DMS53 (cell line): ENCODE data around the gene ATP13A4.
"Not testable (repeated sequence)": the region's sequence is repeated elsewhere in the genome, so short reads cannot be mapped to it uniquely, and the experiment has no call there.

Experiments used
- DNase-seq: peaks from one replicate; lab custom pipeline; 2025; lab: John Stamatoyannopoulos, UW

ATP13A4 gene

DNA sequence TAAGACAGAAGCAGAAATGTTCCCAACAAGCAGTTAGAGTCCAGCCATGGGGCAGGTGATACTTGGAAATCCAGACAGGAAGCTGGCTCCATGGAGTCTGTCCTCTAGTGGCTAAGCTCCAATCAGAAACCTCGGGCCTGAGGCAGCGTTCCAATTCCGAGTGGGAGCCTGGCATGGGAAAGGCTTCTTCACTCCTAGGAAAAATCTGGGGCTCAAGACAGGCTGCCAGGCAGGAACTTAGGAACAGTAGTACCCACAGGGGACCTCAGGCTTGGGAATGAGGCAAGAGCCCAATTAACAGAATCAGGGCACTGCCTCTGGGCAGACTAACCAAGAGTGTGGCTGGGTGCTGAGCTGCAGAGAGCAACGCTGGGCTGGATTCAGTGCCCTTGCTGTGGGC lies 6.2 kb upstream of the ATP13A4 start:
- no peak for DNase-seq

DNA sequence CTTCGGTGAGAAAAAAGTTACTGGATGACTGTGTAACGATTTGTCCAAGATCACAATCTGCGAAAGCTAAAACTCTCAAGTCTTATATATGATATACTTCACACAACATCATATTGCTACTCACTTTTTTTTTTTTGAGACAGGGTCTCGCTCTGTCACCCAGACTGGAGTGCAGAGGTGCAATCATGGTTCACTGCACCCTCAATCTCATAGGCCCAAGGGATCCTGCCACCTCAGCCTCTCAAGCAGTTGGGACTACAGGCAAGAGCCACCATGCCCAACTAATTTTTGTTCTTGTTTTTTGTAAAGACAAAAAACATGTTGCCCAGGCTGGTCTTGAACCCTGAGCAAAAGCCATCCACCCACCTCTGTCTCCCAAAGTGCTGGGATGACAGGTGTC lies 5.4 kb upstream of the ATP13A4 start:
- DNase-seq = no peak

- DNase-seq = no peak
These were observed 4.4 kb upstream of the ATP13A4 start for GRCh38 chr3:193559100-193559499.

DNA sequence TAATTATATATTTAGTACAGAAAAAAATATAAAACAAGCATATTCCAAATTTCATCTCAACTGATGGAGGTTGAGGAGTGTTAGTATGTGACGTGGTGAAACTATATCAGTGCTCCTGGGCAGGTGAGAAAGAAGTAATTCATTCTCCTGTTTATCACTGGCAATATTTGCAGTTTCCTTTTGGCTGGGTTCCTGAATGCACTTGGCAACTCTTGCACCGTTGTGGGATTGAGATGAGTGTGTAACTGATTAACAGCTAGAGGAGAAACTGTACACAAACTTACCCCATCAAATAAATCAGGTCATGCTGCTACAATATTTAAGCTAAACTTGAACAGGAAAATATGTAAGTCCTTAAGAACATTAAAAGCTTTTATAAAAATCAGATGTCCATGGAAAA lies 2.1 kb upstream of the ATP13A4 start:
- DNase-seq = peak; percentile 74

DNA sequence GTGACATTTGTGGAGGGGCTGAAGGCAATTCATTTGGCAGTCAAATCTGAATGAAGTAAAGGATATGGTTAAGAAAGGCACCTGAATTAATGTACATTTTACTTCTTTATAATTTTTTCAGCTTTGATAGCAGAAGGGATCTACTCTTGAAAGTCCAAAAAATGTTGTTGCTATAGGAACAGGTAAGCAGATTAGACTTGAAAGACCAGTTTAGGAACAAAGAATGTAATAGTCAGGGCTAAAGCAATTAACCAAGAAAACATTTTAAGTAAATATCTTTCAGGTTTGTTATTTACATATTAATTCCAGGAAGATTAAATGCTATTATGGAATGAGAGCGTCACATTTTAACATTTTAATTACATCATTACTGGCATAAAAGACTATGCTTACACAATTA lies 1.1 kb downstream of the ATP13A4 start:
- peak; percentile 37 for DNase-seq

DNA sequence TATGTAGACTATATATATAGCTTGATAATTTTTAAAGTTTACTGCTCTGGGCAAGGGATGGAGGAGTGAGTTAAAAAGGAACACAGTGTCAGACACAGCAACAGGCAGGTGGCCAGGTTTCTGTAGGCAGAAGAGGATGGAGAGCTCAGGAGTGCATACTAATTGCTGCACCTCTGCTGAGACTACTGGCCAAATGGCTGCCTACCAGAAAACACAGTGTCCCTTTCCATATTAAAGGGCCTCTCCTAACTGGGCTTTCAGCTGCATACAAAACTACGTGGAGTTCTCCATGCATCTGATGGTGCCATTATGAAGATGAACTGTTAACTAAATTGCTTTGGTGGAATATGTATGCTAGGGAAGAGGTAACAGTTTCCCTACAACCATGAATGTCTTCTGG lies 1.8 kb downstream of the ATP13A4 start:
- peak; percentile 4 for DNase-seq

DNA sequence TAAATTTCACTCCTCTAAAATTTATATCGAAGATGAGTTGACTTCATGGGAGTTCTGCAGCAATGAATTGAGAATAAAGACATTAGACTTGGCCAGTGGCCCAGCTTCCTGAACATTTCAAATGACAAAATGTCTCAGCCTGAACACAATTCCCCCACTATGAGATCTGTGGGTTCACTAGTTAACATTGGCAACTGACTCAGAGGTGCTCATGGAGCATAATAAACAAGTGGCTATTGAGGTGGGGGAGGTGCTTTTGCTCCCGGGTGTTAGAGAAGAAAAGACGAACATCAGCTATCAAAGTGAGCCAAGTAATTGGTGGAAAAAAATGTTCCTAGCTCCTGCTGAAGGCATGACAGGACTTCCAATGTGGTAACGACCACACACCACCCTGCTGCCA lies 6.3 kb downstream of the ATP13A4 start:
- DNase-seq = no peak

GRCh38 chr3:193546129-193546528 lies 8.6 kb downstream of the ATP13A4 start:
- DNase-seq = no peak

GRCh38 chr3:193545304-193545703 lies 9.4 kb downstream of the ATP13A4 start:
- no peak for DNase-seq

- no peak for DNase-seq
These were observed 10.4 kb downstream of the ATP13A4 start for GRCh38 chr3:193544289-193544688.

DNA sequence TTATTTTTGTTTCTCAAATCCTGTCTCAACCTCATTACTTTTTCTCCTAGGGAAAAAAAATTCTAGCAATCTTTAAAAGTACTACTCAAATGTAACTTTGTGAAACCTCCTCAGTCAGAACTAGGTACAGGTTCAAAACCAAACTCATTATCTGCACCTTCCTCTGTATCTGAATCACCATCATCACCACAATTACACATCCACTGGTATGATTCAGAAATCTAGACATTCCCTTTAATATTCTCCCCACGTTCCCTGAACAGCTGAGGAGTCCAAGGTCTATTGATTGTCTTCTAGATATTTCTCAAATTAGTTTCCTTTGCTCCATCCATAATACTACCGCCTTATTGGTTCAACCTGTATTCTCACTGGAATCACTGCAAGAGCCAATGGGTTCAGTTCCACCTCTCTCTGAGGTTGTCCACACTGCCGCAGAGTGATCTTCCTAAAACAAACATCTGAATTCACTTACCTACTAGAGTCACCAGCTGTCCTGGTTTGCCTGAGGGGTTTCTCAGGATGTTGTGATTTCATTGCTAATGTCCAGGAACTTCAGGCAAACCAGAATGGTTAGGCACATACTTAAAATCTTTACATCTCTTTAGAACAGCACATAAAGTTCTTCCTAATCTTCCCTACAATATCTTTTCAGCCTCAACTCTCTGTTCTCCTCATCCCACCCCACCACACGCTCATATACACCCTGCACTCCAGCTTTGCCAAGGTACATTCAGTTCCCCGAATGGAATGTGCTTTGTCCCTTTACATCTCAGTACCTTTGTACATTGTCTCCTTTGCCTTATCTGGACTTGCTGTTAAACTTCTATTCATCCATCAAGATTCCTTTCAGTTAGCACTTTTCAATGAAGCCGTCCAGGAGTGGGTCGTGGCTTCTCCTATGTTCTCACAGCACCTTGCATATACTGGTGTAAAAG lies 24.2 kb downstream of the ATP13A4 start:
- no peak for DNase-seq

- DNase-seq = not testable (repeated sequence)
These were observed 28.6 kb downstream of the ATP13A4 start for GRCh38 chr3:193526085-193526484.

DNA sequence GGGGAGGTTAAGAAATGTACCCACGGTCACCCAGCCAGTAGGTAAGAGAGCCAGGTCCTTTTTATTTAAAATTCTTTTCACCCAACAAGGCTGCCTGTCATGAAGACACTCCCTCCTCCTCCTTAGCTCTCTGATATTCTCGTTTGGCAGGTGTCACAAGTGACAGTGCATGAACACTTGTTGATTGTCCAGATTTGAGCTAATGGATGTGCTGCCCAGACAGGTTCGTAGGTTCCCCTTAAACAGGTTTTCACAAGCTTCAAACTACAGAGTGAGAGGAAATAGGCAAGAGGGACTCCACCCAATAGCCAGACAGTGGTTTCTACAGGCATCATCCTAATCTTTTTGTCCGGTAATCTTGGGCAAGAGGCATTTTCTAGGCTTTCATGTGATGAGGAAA lies 32.2 kb downstream of the ATP13A4 start:
- DNase-seq = no peak

DNA sequence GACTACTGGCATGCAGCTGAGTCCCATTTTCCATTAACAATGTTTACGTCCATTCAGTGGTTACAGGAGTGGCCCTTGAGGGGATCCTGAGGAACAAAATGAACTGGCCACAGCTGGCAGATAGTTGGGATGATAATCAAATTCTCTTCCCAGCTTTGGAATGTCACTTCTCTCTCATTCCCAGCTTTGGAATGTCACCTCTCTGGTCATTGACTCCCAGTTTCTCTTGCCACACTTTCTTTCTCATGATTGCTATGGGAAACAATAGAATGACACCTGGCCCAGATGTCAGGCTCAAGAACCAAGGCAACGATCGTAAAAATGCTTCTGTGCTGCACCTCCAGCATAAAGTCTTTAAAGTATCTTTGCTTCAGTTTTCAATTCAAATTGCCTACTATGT lies 34.0 kb downstream of the ATP13A4 start:
- no peak for DNase-seq

DNA sequence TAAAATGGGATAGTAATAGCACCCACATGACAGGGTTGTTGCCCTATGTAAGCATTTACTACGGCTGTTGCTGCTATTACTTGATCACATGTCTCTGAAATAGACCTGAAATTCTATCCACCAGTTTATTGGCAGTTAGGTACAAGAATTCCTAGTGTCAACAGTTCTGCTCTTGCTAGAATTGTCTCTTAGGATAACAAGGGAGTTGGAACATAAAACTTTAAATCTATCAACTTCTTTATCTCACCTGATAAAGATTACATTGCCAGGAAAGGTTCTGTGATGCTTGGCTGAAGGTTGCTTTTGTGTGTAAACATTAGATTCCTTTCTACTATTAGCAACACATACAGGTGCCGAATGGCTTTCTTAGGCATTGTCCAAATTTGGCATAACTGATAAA lies 38.7 kb downstream of the ATP13A4 start:
- DNase-seq = no peak

DNA sequence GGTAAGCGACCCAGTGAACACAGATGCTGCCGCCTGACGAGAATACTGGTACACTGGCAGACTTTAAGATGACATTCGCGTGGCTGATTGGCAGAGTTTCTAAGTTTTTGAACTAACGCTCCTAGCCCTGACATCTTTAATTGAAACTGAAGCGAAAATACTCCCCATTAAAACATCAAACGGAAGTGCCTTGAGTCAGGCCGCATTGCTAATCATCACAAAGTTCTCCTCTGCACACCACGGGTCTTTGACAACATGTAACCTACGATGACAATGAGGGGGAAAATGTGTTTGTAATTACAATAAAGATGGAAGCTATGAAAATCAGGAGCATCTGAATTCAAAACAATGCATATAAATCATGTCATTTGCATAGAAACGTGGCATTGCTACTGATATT lies 44.5 kb downstream of the ATP13A4 start:
- DNase-seq = no peak

GRCh38 chr3:193509103-193509965 lies 45.4 kb downstream of the ATP13A4 start:
- no peak for DNase-seq

DNA sequence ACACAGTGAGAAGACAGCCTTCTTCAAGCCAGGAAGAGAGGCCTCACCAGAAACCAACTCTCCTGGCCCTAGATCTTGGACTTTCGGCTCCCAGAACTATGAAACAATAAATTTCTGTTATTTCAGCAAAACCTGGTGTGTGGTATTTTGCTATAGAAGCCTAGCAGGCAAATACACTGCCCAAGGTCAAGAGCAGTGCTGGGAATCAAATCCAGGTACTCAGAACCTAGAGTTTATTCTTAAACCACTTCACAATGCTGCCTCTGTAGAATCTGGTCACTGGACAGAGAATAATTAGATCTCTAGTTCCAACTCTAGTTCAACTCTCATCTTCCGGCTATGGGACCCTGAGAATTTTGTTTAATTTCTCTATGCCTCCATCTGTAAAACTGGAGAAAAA lies 46.6 kb downstream of the ATP13A4 start:
- DNase-seq = no peak

DNA sequence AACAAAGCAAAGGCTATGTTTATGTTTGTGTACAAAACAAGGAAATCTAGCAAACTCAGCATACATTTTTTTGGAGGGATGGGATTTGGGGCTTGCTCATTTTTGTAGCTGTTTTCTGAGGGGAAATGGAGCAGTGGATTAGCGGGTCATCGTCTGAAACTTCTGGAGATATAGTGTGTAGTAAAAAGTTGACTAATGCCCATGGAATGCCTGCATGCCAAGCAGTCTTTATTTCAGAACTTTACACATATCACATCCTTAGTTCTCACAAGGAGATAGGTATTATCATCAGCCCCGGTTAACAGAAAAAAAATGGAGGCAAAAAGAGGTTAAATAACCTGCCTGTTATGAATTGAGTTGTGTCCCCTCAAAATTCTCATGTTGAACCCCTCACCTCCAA lies 47.1 kb downstream of the ATP13A4 start:
- no peak for DNase-seq

DNA sequence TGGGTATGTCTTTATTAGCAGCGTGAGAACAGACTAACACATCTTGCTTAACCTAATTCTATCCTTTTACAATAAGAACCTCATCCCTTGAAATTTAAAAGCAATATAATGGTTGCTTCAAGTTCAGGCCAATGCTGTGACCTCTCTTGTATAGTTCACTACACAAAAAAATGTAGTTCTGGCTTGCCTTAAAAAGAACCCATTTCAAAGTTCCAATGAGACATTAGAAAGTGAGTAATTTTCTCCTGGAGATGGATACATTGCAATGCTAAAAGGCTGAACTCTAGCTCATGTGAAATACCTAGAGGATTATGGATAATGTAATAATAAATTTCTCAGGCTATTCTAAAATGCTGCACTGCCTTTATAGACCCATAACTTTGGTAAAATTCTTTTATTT lies 47.8 kb downstream of the ATP13A4 start:
- no peak for DNase-seq

- DNase-seq = no peak
These were observed 51.8 kb downstream of the ATP13A4 start for GRCh38 chr3:193502871-193503270.

GRCh38 chr3:193499801-193500485 lies 54.8 kb downstream of the ATP13A4 start:
- no peak for DNase-seq
